Mammary epithelial cell (primary cell): ENCODE data around the gene EPB41L2.

ENCODE experiments used
- EZH2 ChIP-seq: IDR thresholded peaks from 2 replicates; pipeline ENCODE4 v1.6.1; 2012; ENCODE audit warnings: low read length, inconsistent platforms, borderline replicate concordance
- TF ChIP-seq, protein P1 (sequence below), 2 donors: IDR thresholded peaks in 1 of 2; conservative IDR thresholded peaks in 1 of 2; 2 replicates each; pipeline ENCODE4 v1.5.1; 2011 to 2012; ENCODE audit warnings: inconsistent platforms in 2 of 2, low read length in 2 of 2, mild to moderate bottlenecking in 2 of 2, control low read depth in 1 of 2, low read depth in 1 of 2; ENCODE audit not compliant: insufficient read depth in 1 of 2; ENCODE audit errors: extremely low read depth in 1 of 2

DNA sequence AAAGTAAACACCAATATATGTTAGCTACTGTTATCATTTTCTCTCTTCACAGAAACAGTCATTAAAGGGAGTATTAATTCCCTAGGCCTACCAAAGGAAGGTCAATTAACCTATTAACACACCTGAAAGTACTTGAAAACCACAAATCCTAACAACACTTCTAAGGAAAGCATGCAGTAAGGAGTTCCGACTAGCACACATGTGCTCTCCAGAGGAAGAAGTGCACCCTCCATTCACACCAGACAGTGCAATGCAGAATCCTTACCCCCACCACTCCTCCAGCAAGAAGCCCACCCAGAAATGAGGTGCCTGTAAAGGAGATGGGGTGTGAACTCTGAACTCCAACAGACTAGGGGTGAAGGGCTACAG, 58.7 kb downstream of the EPB41L2 start:
- TF ChIP-seq, protein P1, sequence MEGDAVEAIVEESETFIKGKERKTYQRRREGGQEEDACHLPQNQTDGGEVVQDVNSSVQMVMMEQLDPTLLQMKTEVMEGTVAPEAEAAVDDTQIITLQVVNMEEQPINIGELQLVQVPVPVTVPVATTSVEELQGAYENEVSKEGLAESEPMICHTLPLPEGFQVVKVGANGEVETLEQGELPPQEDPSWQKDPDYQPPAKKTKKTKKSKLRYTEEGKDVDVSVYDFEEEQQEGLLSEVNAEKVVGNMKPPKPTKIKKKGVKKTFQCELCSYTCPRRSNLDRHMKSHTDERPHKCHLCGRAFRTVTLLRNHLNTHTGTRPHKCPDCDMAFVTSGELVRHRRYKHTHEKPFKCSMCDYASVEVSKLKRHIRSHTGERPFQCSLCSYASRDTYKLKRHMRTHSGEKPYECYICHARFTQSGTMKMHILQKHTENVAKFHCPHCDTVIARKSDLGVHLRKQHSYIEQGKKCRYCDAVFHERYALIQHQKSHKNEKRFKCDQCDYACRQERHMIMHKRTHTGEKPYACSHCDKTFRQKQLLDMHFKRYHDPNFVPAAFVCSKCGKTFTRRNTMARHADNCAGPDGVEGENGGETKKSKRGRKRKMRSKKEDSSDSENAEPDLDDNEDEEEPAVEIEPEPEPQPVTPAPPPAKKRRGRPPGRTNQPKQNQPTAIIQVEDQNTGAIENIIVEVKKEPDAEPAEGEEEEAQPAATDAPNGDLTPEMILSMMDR (conservative IDR thresholded peaks at IDR 0.05 in 1 of 2, IDR thresholded peaks at IDR 0.05 in 1 of 2; ENCODE audit: extremely low read depth in 1 of 2, insufficient read depth in 1 of 2, low read depth in 1 of 2, low read length in 2 of 2), result no peak
- TF ChIP-seq EZH2, result no peak
